ENCODE results near the gene CCL21. TPM values are rescaled to one million over a fixed set of nuclear protein-coding genes. Genes with fewer than 3 reads are reported as not detected.
A peak's percentile ranks its signal among the peaks of the same experiment; 100 is the strongest.

The CCL21 gene
- total and polyA plus RNA-seq, 2 of the 13 experiments (the other 11 are each of a cell fraction or from before 2014, with no cell fraction given) = not detected

DNA sequence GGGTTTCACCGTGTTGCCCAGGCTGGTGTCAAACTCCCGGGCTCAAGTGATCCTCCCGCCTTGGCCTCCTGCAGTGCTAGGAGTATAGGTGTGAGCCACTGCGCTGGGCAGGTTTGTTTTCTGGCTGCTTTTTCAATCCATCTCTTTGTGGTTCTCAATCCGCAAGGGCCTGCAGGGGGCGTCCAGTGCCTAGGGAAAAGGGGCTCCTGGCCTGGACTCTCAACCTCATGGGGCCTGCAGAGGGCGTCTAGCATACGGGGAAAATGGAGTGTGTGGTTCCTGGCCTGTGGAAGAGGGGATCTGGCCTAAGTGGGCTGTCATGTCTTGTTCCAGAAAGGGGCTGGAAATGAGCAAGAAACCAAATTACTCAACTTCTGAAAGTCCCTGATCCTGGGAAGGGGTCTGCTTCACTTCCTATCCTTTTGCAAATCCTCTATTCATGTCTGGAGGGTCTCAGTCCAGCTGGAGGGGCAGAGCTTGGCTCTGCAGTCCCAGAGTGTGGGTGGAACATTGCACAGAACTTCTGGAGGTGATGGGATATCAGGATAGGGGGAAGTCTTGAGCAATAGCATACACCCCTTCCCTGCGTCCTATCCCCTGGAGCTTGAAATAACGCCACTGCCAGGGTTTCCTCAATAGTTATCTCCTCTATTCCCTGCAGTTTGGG is 34.8 kb downstream of the CCL21 start (continued):
- TF ChIP-seq, protein P1, sequence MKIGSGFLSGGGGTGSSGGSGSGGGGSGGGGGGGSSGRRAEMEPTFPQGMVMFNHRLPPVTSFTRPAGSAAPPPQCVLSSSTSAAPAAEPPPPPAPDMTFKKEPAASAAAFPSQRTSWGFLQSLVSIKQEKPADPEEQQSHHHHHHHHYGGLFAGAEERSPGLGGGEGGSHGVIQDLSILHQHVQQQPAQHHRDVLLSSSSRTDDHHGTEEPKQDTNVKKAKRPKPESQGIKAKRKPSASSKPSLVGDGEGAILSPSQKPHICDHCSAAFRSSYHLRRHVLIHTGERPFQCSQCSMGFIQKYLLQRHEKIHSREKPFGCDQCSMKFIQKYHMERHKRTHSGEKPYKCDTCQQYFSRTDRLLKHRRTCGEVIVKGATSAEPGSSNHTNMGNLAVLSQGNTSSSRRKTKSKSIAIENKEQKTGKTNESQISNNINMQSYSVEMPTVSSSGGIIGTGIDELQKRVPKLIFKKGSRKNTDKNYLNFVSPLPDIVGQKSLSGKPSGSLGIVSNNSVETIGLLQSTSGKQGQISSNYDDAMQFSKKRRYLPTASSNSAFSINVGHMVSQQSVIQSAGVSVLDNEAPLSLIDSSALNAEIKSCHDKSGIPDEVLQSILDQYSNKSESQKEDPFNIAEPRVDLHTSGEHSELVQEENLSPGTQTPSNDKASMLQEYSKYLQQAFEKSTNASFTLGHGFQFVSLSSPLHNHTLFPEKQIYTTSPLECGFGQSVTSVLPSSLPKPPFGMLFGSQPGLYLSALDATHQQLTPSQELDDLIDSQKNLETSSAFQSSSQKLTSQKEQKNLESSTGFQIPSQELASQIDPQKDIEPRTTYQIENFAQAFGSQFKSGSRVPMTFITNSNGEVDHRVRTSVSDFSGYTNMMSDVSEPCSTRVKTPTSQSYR (CRISPR knock-in tag; IDR thresholded peaks at IDR 0.05; ENCODE audit: borderline replicate concordance) = no peak
- TF ChIP-seq, protein P2, sequence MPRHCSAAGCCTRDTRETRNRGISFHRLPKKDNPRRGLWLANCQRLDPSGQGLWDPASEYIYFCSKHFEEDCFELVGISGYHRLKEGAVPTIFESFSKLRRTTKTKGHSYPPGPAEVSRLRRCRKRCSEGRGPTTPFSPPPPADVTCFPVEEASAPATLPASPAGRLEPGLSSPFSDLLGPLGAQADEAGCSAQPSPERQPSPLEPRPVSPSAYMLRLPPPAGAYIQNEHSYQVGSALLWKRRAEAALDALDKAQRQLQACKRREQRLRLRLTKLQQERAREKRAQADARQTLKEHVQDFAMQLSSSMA (CRISPR knock-in tag; IDR thresholded peaks at IDR 0.05) = no peak
- TF ChIP-seq ISL2 (CRISPR knock-in tag; IDR thresholded peaks at IDR 0.05) = peak; percentile 44; the same call in 1 of the 2 replicates
- 0 out of 2 replicates have a peak, but pooled peaks have one; percentile 59 for TF ChIP-seq ZNF547 (CRISPR knock-in tag; IDR thresholded peaks at IDR 0.05)
- TF ChIP-seq YY1 (IDR thresholded peaks at IDR 0.05; ENCODE audit: insufficient read depth, insufficient replicate concordance, low read depth, low read length) = peak; percentile 69
- TF ChIP-seq ZC3H4 (CRISPR knock-in tag; IDR thresholded peaks at IDR 0.05; ENCODE audit: borderline replicate concordance) = no peak
- TF ChIP-seq ZNF33B (CRISPR knock-in tag; IDR thresholded peaks at IDR 0.05) = peak; percentile 57; the same call in 1 of the 2 replicates
- TF ChIP-seq ZNF567 (CRISPR knock-in tag; IDR thresholded peaks at IDR 0.05; ENCODE audit: borderline replicate concordance) = no peak
- TF ChIP-seq ZNF574 (CRISPR knock-in tag; IDR thresholded peaks at IDR 0.05) = peak; percentile 63
- no peak for TF ChIP-seq NR1H2 (CRISPR knock-in tag; IDR thresholded peaks at IDR 0.05; ENCODE audit: borderline replicate concordance, low read depth)
- TF ChIP-seq DPF2 (CRISPR knock-in tag; IDR thresholded peaks at IDR 0.05; ENCODE audit: borderline replicate concordance, low read depth) = no peak
- TF ChIP-seq GTF3A (CRISPR knock-in tag; conservative IDR thresholded peaks at IDR 0.05) = no peak
- peak; percentile 59 for TF ChIP-seq ZFX (CRISPR knock-in tag; IDR thresholded peaks at IDR 0.05; ENCODE audit: low read depth)
- no peak for TF ChIP-seq EEA1 (CRISPR knock-in tag; IDR thresholded peaks at IDR 0.05; ENCODE audit: borderline replicate concordance)
- TF ChIP-seq, protein P3, sequence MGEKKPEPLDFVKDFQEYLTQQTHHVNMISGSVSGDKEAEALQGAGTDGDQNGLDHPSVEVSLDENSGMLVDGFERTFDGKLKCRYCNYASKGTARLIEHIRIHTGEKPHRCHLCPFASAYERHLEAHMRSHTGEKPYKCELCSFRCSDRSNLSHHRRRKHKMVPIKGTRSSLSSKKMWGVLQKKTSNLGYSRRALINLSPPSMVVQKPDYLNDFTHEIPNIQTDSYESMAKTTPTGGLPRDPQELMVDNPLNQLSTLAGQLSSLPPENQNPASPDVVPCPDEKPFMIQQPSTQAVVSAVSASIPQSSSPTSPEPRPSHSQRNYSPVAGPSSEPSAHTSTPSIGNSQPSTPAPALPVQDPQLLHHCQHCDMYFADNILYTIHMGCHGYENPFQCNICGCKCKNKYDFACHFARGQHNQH (CRISPR knock-in tag; IDR thresholded peaks at IDR 0.05) = 0 out of 2 replicates have a peak, but pooled peaks have one; percentile 22
